Omental fat pad (tissue), 4 donors: Measurements from ENCODE around the gene CCNJL. TPM values are rescaled to one million over a fixed set of nuclear protein-coding genes. Genes with fewer than 3 reads are reported as not detected.

Source experiments
- ATAC-seq: fragments of 150-250 bp; one replicate; pipeline ENCODE4 v1.9.1; 2016; ENCODE audit warnings: mild to moderate bottlenecking, moderate library complexity; ENCODE audit not compliant: low FRiP score
- DNase-seq: peaks from one replicate; pipeline ENCODE4 v3.0.0-alpha.2; 2019; ENCODE audit warnings: low spot score
- total RNA-seq, 4 donors: library from RNA; depleted of rRNA; stranded (reverse); fragments of >200 nt; gene quantifications; one replicate each; pipeline ENCODE4 v1.1.0, GENCODE V29; 2016
- TF ChIP-seq, protein P1 (sequence below), 3 donors: fragments of 450-650 bp; IDR thresholded peaks; one replicate each; pipeline ENCODE4 v1.5.1; 2016 to 2017; ENCODE audit warnings: antibody characterized with exemption in 3 of 3, mild to moderate bottlenecking in 3 of 3, moderate library complexity in 2 of 3

The CCNJL gene
- total RNA-seq, 4 donors from 2014 or later, result 0.24 to 5.4 (median 0.45) TPM

DNA sequence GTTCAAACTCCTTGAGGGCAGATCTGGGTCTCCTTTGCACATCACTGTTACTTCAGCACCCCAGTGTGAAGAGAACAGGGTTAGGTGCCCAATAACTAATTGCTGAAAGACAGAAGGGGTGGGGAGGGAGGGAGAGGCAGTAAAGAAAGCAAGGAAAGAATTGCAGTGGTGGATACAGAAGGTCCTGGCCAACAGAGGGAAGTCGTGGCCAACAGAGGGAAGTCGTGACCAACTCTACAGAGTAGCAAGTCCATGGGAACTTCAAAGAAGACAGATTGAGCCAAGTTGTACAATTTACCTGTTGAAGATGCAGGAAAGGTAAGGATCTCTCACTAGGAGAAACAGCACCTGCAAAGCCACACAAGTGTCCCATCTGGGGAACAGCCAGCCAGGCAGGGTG is 27.0 kb downstream of the CCNJL start:
- no peak for ATAC-seq
- no peak for DNase-seq
- TF ChIP-seq, protein P1, sequence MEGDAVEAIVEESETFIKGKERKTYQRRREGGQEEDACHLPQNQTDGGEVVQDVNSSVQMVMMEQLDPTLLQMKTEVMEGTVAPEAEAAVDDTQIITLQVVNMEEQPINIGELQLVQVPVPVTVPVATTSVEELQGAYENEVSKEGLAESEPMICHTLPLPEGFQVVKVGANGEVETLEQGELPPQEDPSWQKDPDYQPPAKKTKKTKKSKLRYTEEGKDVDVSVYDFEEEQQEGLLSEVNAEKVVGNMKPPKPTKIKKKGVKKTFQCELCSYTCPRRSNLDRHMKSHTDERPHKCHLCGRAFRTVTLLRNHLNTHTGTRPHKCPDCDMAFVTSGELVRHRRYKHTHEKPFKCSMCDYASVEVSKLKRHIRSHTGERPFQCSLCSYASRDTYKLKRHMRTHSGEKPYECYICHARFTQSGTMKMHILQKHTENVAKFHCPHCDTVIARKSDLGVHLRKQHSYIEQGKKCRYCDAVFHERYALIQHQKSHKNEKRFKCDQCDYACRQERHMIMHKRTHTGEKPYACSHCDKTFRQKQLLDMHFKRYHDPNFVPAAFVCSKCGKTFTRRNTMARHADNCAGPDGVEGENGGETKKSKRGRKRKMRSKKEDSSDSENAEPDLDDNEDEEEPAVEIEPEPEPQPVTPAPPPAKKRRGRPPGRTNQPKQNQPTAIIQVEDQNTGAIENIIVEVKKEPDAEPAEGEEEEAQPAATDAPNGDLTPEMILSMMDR (IDR thresholded peaks at IDR 0.05), result no peak

GRCh38 chr5:160284291-160284873 is 28.0 kb downstream of the CCNJL start:
- ATAC-seq, result no peak
- TF ChIP-seq, protein P1 (IDR thresholded peaks at IDR 0.05), result no peak

GRCh38 chr5:160281275-160281674 is 31.1 kb downstream of the CCNJL start:
- DNase-seq (no peak), ATAC-seq (no peak)
- TF ChIP-seq, protein P1 (IDR thresholded peaks at IDR 0.05), result no peak

More at GRCh38 chr5:160284291-160284873, 28.0 kb downstream of the CCNJL start:
- DNase-seq, result no peak

- TF ChIP-seq, protein P1 (IDR thresholded peaks at IDR 0.05), result no peak
- ATAC-seq, result no peak
- no peak for DNase-seq
Measured at GRCh38 chr5:160280384-160281095, 31.8 kb downstream of the CCNJL start.

DNA sequence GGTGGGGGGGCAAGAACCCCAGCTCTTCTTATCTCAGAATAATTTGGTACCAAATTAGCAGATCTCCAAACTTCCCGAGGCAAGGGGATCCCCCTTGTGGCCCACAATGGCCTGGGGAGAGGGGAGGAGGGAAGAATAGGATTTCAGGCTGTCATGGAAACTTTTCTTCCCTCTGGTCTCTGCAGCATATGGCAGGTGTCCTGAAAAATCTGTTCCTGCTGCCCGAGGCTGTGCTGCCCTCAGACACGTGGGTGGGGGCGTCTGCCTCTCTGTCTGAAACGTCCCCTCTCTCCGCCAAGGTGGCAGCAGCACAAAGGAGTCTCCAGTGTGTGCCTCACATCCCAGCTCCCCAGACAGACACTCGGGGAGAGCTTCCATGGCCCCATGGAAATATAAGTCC is 34.0 kb downstream of the CCNJL start:
- ATAC-seq (no peak), DNase-seq (no peak)
- TF ChIP-seq, protein P1 (IDR thresholded peaks at IDR 0.05), result no peak

DNA sequence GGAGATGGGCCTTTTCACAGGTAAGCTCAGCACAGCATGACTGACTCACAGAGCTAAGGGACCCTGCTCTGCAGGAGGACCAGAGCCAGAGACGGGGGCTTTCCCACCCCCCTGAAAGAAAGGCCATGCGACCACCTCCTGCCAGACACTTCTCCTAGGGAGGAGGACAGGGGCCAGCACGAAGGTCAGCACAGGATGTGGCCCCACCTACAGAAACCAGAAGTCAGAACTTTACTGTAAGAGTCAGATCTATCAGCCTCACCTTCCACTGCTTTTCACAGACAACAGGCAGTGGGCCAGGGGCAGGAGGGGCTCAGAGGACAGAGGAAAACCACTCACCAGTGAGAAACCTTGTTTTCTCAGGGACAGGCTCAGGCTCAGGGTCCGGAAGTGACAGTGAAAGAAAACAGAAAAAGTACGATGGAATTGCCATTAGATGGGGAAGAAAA is 37.9 kb downstream of the CCNJL start:
- DNase-seq (no peak), ATAC-seq (no peak)
- TF ChIP-seq, protein P1 (IDR thresholded peaks at IDR 0.05), result no peak

DNA sequence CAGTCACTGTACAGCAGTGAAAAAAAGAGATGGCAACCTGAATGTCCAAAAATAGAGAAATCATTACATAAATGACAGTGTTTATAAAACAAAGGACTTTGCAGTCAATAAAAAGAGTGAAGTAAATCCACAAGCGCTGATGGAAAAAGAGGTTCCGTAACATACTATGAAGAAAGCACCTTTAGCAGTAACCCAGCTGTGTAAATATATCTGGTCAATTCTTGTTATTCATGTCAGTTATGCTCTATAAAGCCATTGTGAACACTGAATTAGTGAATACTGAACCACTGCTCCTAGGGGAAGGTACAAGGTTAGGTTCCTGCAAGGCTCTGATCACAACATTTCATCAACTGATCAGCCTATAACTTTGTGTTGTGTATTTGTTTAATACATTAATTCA is 39.5 kb downstream of the CCNJL start:
- no peak for DNase-seq
- no peak for ATAC-seq
- TF ChIP-seq, protein P1 (IDR thresholded peaks at IDR 0.05), result no peak
